Neural progenitor cell (in vitro differentiated cells): Measurements from ENCODE around the gene CCDC15. TPM values are rescaled to one million over a fixed set of nuclear protein-coding genes. Genes with fewer than 3 reads are reported as not detected.

ENCODE experiments used
- DNase-seq: peaks from one replicate; pipeline ENCODE4 v3.0.0-alpha.2; 2016; ENCODE audit warnings: low spot score
- H2AFZ ChIP-seq: fragments of 200-600 bp; sonication (generic); replicated peaks from 2 replicates; pipeline ENCODE4 v1.6.1; 2016; ENCODE audit warnings: antibody characterized with exemption
- H3F3A ChIP-seq: fragments of 200-600 bp; sonication (generic); 2 replicates; pipeline ENCODE4 v1.6.1; 2016; ENCODE audit warnings: antibody characterized with exemption, low read depth
- H3K27ac ChIP-seq: fragments of 200-600 bp; sonication (generic); 2 replicates; pipeline ENCODE4 v1.5.1; 2016; ENCODE audit warnings: mild to moderate bottlenecking
- H3K27me3 ChIP-seq: fragments of 200-600 bp; sonication (generic); 2 replicates; pipeline ENCODE4 v1.6.1; 2016; ENCODE audit warnings: mild to moderate bottlenecking, moderate library complexity
- H3K36me3 ChIP-seq: fragments of 200-600 bp; sonication (generic); 2 replicates; pipeline ENCODE4 v1.5.1; 2016
- H3K4me1 ChIP-seq: fragments of 200-600 bp; sonication (generic); 2 replicates; pipeline ENCODE4 v1.6.1; 2016; ENCODE audit warnings: mixed run types
- H3K4me2 ChIP-seq: fragments of 200-600 bp; sonication (generic); 2 replicates; pipeline ENCODE4 v1.6.1; 2016
- H3K4me3 ChIP-seq: fragments of 200-600 bp; sonication (generic); 2 replicates; pipeline ENCODE4 v1.5.1; 2016
- H3K79me2 ChIP-seq: fragments of 200-600 bp; sonication (generic); 2 replicates; pipeline ENCODE4 v1.6.1; 2016; ENCODE audit warnings: low read depth
- H3K9ac ChIP-seq: fragments of 200-600 bp; sonication (generic); 2 replicates; pipeline ENCODE4 v1.6.1; 2016
- H3K9me3 ChIP-seq: fragments of 200-600 bp; sonication (generic); 2 replicates; pipeline ENCODE4 v1.5.1; 2016; ENCODE audit warnings: low read depth
- H4K20me1 ChIP-seq: fragments of 200-600 bp; sonication (generic); 2 replicates; pipeline ENCODE4 v1.6.1; 2016; ENCODE audit warnings: low read depth
- H3K27ac Mint-ChIP-seq: 3 replicates; pipeline ENCODE4 v1.8.0; 2021; ENCODE audit warnings: mixed read lengths
- H3K27me3 Mint-ChIP-seq: 2 replicates; pipeline ENCODE4 v1.8.0; 2022; ENCODE audit warnings: low read depth, mild to moderate bottlenecking, inconsistent platforms, moderate library complexity, mixed read lengths; ENCODE audit not compliant: insufficient read depth
- H3K36me3 Mint-ChIP-seq: 3 replicates; pipeline ENCODE4 v1.8.0; 2021; ENCODE audit warnings: mixed read lengths
- H3K4me1 Mint-ChIP-seq: 3 replicates; pipeline ENCODE4 v1.8.0; 2021; ENCODE audit warnings: mixed read lengths
- H3K4me3 Mint-ChIP-seq: 3 replicates; pipeline ENCODE4 v1.8.0; 2021; ENCODE audit warnings: mild to moderate bottlenecking, moderate library complexity, mixed read lengths
- H3K9me3 Mint-ChIP-seq: 3 replicates; pipeline ENCODE4 v1.8.0; 2020; ENCODE audit warnings: mixed read lengths
- EZH2 ChIP-seq: fragments of 200-600 bp; sonication (generic); IDR thresholded peaks from 2 replicates; pipeline ENCODE4 v1.6.1; 2017; ENCODE audit warnings: antibody characterized with exemption, mild to moderate bottlenecking, moderate library complexity
- EZH2phosphoT487 ChIP-seq: fragments of 200-600 bp; sonication (generic); IDR thresholded peaks from 2 replicates; pipeline ENCODE4 v1.6.1; 2017; ENCODE audit warnings: antibody characterized with exemption
- total RNA-seq: library from RNA; depleted of rRNA; stranded (reverse); fragments of >200 nt; gene quantifications from 2 replicates; pipeline ENCODE4 v1.2.3, GENCODE V29; 2015; ENCODE audit warnings: low replicate concordance
- TF ChIP-seq, protein P1 (sequence below): fragments of 200-600 bp; sonication (generic); IDR thresholded peaks from 2 replicates; pipeline ENCODE4 v1.5.1; 2017; ENCODE audit warnings: antibody characterized with exemption, mild to moderate bottlenecking

Gene CCDC15
- total RNA-seq, 1 donor from 2014 or later = 11.2 TPM

DNA sequence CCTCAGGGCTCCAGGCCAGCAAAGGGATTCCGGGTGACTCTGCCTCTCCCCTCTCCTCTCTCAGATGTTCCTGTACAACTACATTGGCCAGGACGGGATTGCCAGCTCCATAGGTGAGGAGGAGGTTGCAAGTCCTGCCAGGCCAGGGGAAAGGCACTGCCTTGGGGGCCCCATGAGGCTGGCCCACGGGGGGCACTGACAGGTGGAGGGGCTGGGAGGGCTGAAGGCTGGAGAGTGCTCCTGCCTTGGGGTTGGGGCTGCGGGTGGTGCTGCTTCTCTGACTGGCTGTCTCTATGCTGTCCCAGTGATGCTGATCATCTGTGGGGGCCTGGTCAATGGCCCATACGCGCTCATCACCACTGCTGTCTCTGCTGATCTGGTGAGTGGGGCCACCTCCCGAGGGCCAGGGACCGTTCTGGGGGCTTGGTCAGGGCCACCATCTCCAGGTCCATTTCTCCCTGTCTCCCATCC lies 130.8 kb downstream of the CCDC15 start:
- peaks cover 4% of the 10 kb centered on the region for H3K4me1 ChIP-seq

DNA sequence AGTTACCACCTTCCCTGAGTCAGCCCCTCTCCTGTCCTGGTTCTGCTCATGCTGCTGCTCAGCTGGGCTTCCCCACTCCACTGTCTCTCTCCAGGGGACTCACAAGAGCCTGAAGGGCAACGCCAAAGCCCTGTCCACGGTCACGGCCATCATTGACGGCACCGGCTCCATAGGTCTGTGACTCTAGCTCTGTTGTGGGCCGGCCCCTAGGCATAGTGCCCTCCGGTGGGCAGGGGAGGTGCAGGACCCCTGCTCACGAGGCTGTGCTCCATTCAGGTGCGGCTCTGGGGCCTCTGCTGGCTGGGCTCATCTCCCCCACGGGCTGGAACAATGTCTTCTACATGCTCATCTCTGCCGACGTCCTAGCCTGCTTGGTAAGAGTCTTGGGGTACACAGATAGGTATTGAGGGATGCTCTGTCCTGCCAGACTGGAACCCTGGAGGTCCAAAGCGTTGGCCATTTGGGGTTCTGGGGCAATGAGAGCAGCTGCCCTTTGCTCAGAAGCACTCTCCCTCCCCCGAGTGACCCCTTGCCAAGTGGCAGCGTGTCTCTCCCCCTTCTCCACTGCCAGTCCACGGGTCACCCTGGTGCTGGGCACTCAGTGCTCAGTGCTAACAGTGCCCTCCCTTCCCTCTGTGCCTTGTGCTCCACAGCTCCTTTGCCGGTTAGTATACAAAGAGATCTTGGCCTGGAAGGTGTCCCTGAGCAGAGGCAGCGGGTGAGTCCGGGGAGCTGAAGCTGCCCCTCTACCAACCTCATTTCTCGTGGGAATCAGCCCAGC lies 131.5 kb downstream of the CCDC15 start:
- Histone ChIP-seq H3K79me2 (no peaks in the 10 kb centered on the region), H3K36me3 (no peaks in the 10 kb centered on the region), H3K4me1 (peaks cover 4% of the 10 kb centered on the region), H3K9me3 (no peaks in the 10 kb centered on the region), H3K4me3 (no peak overlapping the region), H3K9ac (no peak overlapping the region), H3K27ac (no peak overlapping the region), H4K20me1 (no peaks in the 10 kb centered on the region), H3F3A (no peaks in the 10 kb centered on the region), H3K27me3 (no peaks in the 10 kb centered on the region), H3K4me2 (no peak overlapping the region), H2AFZ (no peak overlapping the region)
- Mint-ChIP-seq H3K4me1 (peaks cover 16% of the 10 kb centered on the region), H3K27me3 (peaks cover 10% of the 10 kb centered on the region), H3K36me3 (peaks cover 5% of the 10 kb centered on the region), H3K27ac (peak overlapping the region; percentile 47), H3K4me3 (no peak overlapping the region), H3K9me3 (no peaks in the 10 kb centered on the region)
- DNase-seq = no peak
- TF ChIP-seq, protein P1, sequence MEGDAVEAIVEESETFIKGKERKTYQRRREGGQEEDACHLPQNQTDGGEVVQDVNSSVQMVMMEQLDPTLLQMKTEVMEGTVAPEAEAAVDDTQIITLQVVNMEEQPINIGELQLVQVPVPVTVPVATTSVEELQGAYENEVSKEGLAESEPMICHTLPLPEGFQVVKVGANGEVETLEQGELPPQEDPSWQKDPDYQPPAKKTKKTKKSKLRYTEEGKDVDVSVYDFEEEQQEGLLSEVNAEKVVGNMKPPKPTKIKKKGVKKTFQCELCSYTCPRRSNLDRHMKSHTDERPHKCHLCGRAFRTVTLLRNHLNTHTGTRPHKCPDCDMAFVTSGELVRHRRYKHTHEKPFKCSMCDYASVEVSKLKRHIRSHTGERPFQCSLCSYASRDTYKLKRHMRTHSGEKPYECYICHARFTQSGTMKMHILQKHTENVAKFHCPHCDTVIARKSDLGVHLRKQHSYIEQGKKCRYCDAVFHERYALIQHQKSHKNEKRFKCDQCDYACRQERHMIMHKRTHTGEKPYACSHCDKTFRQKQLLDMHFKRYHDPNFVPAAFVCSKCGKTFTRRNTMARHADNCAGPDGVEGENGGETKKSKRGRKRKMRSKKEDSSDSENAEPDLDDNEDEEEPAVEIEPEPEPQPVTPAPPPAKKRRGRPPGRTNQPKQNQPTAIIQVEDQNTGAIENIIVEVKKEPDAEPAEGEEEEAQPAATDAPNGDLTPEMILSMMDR = peak; percentile 19
- no peak for TF ChIP-seq EZH2phosphoT487

More for the DNA sequence above, 130.8 kb downstream of the CCDC15 start:
- peak overlapping the region; percentile 47 for H3K27ac Mint-ChIP-seq
- no peak for DNase-seq
- peaks cover 10% of the 10 kb centered on the region for H3K27me3 Mint-ChIP-seq
- Histone ChIP-seq H3K9me3 (no peaks in the 10 kb centered on the region), H3K4me3 (no peak overlapping the region), H3K4me2 (no peak overlapping the region), H4K20me1 (no peaks in the 10 kb centered on the region), H3K79me2 (no peaks in the 10 kb centered on the region), H3K27ac (no peak overlapping the region), H3K9ac (no peak overlapping the region), H3F3A (no peaks in the 10 kb centered on the region), H3K27me3 (no peaks in the 10 kb centered on the region), H2AFZ (no peak overlapping the region), H3K36me3 (no peaks in the 10 kb centered on the region)
- no peaks in the 10 kb centered on the region for H3K9me3 Mint-ChIP-seq
- peaks cover 2% of the 10 kb centered on the region for H3K36me3 Mint-ChIP-seq
- TF ChIP-seq EZH2phosphoT487 = no peak
- no peak for TF ChIP-seq EZH2
- TF ChIP-seq, protein P1 = no peak
- H3K4me1 Mint-ChIP-seq = peaks cover 16% of the 10 kb centered on the region
- no peak overlapping the region for H3K4me3 Mint-ChIP-seq

DNA sequence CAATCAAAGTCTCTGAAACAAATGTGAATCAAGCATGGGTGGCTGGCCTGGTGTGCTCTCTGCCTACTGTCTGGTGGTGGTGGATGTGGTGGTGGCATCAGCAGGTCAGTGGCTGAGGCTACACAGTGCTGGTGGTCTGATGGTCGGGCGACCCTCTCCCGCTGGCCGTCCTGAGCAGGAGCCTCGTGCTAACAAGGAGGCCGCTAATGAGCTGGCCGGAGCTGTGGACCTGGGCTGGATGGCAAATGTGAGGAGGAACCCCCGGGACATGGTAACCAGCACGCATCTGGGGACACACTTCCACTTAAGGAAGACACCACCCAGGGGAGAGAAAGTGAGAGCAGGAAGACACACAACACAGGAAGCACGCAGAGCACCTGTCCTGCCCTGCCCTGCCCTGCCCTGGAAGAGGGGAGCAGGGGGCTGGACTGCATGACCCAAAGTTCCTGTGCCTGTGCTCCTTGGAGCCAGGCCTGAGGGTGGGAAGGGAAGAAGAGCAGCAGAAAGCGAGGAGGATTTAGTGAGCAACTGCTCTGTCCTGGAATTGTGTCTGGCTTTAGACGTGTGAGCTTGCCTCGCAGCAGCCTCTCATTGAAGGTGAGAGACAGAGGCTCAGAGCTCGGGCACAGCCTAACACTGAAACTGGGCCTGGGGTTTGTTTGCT lies 132.8 kb downstream of the CCDC15 start:
- Histone ChIP-seq H3K36me3 (no peaks in the 10 kb centered on the region), H3K4me1 (peaks cover 5% of the 10 kb centered on the region), H2AFZ (no peak overlapping the region), H3K79me2 (no peaks in the 10 kb centered on the region), H4K20me1 (no peaks in the 10 kb centered on the region), H3K4me2 (no peak overlapping the region), H3K9me3 (no peaks in the 10 kb centered on the region), H3K27me3 (no peaks in the 10 kb centered on the region), H3F3A (peaks cover 10% of the 10 kb centered on the region), H3K27ac (no peak overlapping the region), H3K9ac (no peak overlapping the region), H3K4me3 (no peak overlapping the region)
- Mint-ChIP-seq H3K36me3 (peaks cover 5% of the 10 kb centered on the region), H3K4me1 (peaks cover 24% of the 10 kb centered on the region), H3K27me3 (peaks cover 9% of the 10 kb centered on the region), H3K9me3 (no peaks in the 10 kb centered on the region), H3K4me3 (no peak overlapping the region), H3K27ac (no peak overlapping the region)
- no peak for DNase-seq
- TF ChIP-seq, protein P1 = no peak
- no peak for TF ChIP-seq EZH2phosphoT487
- TF ChIP-seq EZH2 = no peak
